ENCODE measurements around the gene TMEM126A.

- no peak for TF ChIP-seq CTCF (IDR thresholded peaks at IDR 0.05)
- TF ChIP-seq POLR2A (IDR thresholded peaks at IDR 0.05) = no peak
- no peak for TF ChIP-seq POLR2AphosphoS5 (IDR thresholded peaks at IDR 0.05)
These were observed 57.2 kb downstream of the TMEM126A start for GRCh38 chr11:85704967-85705366.
